HS-27A (cell line): Measurements from ENCODE around the gene ZNF423.

Experiments used
- DNase-seq: peaks from one replicate; pipeline ENCODE4 v3.0.0-alpha.2; 2012; ENCODE audit warnings: low read depth, missing footprints

Gene ZNF423

DNA sequence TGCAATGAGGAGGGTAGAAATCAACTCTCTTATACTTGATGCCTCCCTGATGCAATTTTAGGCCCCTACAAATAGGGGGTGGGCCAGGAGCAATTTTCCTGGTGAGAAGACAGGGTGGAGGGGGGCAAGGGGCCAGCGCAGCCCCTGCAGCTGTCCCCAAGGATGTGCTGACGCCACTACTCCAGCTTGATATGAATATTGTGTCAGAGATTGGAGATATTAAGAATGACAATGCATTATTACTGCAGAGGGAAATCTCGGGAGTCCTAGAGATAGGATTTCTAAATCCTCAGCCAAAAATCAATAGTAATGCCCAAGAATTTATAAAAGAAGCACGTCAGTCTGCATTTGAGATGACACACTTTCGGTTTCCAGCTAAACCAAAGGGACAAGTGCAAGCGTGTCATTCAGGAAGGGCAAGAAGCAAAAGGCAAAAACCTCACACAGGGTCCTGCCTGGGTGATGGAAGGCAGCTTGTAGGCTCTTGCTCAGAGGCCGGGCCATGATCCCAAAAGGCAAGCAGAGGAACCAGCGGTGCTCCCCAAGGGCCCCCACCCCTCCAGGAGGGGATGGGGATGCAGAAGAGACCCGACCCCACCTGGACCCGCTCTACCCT lies 303.5 kb downstream of the ZNF423 start:
- no peak for DNase-seq

DNA sequence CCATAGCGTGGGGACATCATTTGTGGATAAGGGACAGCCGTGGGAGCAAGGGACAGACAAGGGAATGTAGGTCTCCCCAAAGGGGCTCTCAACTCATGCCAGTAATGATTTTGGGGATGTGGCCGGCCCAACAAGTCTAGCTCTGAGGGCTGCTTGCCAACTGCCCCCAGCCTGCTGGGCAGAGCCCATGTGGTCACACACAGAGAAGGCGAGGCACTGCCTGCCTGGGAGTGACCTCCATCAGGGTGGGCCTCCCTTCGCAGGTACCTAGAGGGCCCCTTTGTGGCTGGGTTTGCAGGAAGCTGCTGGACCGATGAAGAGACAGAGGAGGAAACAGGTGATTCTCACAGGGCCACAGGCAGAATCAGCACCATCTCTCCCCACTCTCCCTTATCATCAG lies 305.2 kb downstream of the ZNF423 start:
- no peak for DNase-seq

DNA sequence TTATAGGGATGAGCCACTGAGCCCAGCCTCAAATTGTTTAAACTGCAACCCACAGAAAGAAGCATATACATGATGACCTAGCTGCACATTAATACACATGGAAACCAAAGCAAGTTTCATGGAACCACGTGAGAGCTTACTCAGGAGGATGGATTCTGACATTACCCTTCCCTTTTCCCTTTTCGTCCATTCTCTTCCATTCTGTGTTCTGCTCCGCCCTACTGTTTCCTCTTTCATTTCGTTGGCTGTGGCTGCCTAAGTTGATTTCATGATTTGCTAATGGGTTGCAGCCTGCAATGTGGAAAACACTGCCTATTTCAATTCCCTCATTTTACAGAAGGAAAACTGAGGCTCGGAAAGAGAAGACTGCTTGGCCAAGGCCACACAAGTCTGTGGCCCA lies 305.8 kb downstream of the ZNF423 start:
- DNase-seq = no peak

DNA sequence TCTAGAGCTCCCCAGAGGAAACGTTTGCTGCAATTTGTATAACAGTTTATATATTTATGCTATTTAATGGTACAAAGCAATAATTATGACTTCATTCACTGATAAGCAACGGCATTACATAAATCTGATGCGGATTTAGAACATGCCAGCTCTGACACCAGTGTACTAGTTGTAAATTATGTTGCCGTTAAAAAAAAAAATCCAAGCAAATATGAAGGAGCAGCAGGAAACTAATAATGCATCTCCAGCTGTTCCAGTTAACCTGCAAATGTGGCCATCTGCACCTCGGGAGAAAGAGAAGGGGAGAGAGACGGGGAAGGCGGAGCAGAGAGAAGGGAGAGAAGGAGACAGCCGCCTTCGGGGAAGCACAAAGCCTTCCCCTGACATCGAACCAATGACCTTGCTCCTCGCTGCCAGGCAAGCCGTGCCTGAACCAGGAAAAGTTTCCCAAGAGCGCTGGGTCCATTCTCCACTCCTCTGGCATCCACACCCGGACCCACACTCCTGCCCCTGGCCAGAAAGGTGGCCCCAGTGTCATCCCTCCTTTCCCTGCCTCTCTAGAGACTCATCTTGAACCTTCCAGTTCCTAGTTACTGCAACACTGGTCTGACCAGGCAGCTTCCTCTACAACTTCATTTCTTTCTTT lies 307.5 kb downstream of the ZNF423 start:
- no peak for DNase-seq

DNA sequence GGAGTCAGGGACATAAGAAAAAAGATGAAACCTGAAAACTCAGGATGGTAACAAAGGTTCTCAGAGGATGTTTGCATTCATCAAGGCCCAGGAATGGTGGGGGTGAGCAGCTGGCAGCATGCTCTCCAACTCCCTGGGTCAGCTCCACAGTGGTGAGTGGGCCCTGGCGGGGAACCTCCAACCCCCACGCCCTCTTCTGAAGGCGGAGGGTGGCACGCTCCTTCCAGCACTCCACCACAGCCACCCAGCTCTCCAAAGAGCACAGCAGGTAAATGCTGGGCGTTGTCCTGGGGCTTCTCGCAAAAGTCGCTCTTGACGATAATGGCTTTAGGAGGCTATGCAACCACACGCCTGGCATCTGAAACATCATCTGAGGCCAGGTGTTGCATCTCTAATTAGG lies 308.5 kb downstream of the ZNF423 start:
- no peak for DNase-seq

DNA sequence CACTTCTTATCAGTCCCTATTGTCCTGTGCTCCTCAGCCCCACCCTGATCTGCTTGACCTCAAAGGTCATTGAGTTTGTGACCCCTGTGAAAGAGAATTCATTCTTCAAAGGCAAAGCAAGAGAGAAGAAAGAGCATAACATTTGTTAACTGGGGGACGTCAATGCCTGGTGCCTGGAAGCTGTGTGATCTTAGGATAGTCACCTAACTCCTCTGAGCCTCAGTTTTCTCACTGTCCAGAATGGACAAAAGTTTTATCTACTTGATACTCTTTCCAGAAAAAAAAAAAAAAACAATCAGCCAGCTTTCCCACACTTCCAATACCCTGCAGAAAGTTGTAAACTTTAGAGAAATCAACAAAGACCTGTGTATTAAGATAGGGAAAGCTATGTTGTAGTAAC lies 309.2 kb downstream of the ZNF423 start:
- DNase-seq = no peak

DNA sequence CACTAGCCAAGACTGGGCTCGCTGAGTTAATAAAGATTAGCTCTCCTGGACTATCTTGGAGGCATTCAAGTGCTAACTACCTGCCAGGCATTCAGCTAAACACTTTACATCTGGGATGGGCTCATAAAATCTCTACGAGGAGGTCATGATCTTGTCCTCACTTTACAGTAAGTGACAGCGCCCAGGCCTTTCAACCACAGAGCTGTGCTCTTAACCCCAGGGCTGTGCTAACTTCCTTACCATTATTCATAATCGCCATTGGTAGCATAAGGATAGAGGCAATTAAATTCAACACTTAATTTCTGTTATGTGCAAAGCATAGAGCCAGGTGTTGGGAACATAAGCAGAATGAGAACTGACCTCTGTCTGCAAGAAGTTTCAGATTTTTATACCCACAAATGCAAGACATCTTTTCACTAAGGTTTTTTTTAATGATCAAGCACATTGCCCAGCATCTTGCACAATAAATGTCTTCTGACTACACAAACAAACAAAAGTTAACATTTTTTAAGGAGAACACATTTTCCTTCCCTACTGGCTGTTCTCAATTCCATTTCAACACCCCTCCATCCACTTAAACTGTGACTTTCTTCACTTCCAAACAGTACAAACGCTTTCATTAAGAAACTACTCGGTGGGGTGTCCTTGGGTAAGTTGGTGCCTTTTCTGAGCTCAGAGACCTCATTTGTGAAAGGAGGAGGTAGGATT lies 310.0 kb downstream of the ZNF423 start:
- no peak for DNase-seq

DNA sequence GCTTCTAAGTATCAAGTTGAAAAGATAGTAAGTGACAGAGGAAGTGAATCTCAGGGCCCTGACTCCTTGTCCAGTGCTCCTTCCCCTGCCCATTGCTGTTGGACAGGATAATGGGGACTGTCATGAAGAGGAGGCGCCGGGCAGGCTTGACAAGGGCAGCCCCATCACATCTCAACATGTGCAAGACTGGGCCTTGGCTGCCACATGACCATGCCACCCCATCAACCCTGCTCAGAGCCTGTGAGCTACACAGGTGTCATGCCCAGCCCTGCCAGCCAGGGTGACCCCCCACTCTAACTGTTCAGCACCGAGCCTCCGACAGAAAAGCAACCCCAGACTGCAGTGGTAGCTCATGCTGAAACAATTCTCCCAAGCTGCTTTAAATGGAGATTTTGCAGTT lies 310.7 kb downstream of the ZNF423 start:
- DNase-seq = no peak

DNA sequence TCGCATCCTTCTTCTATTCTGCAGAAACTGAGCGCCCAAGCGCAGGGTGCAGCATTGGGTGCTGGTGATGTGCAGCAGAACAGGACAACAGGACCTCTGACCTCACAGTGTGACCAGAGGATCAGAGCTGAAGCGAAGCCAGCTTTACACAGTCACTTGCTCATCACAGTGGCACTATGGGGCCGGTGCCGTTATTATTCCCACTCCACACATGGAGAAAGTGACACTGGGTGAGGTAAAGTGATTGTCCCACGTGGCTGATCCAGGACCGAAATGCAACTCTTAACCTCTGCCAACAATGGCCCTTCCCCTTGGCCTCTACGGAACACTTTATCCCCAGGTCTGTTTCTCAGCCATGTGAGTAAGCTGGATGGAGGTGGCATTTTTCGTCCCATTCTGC lies 311.1 kb downstream of the ZNF423 start:
- DNase-seq = no peak

DNA sequence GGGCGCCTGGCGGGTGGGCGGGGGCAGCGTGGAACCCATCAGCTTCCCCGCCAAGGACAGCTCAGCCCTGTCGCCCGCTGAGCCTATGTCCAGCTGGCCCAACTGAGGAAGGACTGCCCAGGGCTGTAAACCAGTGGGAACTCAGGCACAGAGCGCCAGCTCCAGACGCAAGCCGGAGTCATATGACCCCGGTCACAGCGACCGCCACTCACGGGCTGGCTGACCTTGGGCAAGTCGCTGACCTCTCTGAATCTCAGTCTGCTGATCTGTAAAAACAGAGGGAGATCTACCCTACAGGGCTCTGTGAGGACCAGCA lies 312.3 kb downstream of the ZNF423 start:
- DNase-seq = no peak

DNA sequence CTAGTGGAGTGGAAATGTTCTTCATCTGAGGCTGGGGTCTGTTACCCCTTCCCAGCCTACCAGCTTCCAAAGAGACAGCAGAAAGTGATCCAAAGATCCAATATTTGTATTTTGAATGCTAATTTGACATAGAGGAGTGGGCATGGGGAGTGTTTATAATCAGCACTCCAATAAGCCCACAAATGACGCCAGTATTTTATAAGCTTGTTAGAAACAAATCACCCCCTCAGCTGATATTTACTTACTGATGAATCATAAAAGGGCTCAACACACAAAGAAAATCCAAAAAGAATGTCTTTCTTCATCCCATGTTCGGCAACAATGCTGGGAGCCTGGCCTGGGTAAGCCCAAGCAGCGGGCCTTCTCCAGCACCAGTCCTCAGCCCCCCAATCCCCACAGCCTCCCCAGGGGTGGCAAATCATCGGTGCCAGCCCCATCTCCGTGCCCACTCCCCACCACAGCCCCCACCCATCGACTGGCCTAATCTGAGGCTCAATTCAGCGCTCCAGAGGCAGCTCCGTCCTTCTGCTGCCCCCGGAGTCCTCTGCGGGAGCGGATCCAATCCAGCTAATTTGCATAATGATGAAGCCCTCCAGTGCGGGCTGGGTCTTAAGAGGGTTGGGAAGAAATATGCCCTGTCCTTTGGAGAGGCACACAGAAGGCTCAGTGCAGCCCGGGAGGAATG lies 312.8 kb downstream of the ZNF423 start:
- no peak for DNase-seq

DNA sequence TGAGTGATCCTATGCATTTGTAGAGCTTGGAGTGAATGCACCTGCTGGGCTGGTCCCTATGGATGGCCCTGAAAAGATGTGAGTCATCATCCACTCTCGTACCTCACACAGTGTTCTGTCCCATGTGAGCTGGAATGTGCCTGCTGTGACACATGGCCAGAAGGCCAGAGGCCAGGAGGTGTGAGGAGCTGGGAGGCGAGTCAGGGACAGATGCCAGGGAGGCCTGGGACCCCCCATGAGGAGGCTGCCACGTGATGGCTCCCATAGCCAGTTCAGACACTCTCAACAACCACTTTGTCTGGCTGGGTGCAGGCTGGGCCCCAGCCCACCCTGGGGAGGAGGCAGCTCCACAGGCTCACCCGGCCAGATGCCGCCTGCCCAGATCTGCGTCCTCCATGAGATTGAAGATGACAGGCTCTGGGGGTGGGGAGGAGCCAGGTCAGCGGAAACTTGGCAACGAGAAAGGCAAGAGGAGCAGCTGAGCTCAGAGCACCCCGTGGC lies 313.5 kb downstream of the ZNF423 start:
- DNase-seq = no peak

DNA sequence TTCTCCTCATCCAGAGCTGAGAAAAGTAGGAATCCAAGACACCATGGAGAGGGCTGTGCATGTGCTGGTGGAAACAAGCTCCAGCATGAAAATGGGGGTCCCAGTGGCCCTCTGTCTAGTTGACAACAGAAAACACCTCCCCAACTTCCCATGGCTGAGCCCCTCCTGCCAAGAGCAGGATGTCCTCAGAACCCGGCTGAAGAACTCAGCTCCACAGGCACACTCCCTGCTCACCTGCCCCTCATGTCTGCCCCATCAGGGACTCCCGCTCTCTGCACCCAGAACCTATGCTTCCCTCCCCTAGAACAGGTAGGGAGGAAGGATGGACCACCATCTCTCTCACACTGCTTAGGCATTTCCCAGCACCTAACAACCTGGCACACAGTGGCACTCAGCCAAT lies 315.1 kb downstream of the ZNF423 start:
- no peak for DNase-seq

DNA sequence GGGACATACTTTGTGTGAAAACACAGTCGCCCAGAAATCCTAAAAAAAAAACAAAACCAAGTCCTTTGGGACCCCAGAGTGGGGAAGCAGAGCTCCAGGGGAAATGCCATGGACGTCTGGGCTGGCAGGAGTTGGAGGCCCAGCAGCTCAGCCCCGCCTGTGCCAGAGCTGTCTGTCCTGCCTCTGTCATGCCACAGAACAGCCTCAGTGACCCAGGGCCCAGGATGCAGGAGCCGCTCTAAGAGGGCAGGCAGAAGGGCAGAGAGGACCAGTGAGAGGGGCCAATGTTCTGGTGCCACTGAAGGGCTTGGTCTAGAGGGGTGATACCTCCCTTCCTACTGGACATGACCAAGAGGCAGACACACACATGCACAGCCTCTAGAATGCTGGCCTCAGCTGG lies 316.2 kb downstream of the ZNF423 start:
- DNase-seq = no peak

DNA sequence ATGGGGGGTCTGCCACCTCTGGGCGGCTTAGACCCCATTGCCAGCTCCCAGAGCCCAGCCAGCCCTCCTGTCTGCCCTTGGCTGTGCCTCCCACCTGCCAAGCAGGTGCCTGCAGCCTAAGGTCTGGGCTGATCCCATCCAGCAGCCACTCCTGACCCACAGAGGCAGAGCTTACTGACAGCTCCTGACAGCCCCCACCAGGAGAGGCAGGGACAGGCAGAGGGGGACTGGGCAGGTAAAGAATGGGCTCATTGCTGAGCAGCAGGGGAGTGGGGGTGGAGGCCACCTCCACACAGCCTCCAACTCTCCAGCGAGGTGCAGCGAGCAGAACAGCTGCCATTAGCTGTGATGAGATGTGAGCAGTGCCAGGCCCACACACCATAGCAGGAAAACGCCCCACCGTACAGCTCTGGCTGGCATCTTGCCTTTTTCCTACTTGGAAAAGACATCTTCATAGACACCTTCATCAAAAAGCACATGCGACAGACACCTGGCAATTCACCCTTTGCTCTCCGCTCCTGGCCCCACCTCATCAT lies 317.9 kb downstream of the ZNF423 start:
- DNase-seq = no peak

DNA sequence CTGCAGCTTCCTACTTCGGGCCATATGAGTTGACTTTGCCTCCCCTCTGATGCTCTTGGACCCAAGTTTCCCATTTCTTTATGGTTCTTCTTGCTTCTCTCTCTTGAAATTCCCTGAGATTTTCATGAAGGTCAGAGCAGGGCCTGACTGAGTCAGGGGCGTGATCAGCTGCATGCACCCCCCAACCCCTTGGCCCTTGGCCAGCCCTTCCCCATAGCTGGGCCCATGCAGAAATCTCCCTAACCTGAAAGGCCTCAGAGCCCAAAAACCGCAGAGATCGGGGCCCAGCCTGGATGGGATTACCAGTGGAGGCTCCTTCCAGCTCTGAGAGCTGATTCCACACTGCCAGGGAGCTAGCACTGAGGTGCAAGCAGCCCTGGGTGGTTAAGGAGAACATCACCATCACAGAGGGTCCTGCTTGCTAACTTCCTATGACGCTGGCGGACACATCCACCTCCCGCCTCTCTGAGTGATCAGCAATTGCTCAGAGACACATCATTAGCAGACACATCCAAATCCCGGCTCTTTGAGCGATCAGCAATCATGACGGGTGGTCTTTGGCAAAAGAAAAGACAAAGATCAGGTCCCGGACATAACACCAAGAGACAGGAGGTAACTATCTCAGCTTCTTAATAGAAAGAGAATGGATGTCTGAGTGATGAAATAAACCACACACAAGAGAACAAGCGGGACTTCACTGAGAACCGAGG lies 320.9 kb downstream of the ZNF423 start:
- no peak for DNase-seq

DNA sequence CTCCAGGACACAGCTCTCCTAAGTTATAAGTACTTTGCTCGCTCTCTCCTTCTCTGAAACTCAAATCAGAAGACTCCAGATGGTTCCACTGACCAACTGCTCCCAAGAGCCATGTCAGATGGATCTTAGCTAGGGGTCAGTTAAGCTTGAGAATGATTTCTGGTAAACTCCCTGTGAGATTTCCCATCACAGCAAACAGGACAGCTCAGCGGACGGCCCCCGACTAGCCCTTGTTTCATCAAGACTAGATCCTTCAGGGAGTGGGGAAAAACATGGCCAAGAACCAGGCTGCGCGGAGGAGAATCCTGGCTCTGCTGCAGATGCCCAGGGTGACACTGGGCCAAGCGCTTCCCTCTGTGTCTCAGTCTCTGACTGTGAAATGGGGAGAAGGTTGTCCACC lies 322.5 kb downstream of the ZNF423 start:
- no peak for DNase-seq

DNA sequence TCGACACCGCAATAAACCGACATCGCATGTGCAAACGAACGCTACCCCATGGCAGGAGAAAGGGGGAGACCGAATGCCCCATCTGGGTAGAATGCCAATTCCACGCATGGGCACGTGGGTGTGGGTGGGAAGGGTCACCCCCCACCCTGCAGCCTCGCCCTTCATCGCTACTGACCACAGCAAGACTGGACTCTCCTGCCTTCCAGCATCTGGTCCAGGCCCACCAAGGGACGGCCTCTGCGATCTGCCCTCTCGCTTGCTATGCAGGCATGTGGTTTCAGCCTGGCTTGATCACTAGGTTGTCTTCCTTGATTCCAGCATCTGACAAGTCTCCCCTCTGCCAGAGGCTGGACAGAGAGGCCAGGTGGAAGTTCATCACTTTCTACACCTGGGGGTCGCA lies 323.0 kb downstream of the ZNF423 start:
- no peak for DNase-seq

DNA sequence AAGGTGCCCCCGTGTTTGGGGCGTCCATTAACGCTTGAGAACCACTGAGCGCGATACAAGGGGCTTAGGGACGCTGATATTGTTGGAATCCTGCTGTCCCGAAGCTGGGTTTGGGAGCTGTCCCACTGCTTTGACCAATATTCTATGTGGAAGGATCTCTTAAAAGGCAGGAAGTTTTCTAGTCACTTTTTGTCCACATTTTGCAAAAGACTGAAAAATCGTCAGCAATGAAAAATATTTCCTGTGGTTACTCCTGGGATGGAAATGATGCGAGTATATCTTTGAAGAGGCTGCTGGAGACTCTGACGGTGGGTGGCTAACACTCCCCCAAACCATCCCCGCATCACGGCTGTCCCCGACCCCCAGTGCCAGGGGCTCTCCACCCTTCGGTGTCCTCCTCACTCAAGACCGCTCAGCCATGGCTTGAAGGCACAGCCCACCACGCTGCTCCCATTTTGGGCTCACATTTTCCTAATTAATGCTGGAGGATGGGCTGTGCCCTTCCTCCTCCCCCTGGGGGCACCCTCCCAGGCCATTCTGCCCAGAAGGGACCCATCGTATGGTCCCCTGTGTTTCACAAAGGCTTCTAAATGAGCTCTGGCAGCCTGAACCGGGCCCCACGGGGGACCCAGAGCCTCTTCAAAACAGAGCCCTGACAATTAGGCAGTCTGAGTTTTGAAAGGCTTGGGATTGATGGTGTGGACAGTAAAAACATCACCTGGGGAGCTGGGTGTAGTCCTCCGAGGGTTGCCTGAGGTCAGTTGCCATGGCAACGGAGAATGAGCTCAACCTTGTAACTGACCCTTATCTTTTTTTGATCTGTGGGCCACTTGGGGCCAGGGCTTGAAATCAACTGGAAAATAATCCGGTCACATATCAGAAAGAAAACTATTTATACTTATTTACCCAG lies 323.7 kb downstream of the ZNF423 start:
- no peak for DNase-seq

DNA sequence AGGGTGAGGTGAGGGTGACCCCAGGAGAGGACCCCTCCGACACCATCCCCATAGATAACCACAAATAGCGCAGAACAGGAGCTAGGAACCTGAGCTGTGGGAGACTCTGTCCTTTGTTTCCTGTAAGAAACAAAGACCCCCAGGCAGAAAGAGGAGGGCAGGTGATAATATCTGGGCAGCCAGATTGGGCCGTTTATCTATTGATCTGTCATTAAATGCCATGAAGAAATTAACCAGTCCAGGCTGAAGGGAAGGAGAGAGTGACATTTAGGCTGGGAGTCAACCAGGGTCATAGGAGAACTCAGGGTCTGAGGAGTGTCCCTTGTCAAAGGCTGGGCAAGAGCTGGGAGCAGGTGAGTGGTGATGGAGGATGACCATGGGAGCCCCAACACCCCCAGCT lies 324.5 kb downstream of the ZNF423 start:
- DNase-seq = no peak

DNA sequence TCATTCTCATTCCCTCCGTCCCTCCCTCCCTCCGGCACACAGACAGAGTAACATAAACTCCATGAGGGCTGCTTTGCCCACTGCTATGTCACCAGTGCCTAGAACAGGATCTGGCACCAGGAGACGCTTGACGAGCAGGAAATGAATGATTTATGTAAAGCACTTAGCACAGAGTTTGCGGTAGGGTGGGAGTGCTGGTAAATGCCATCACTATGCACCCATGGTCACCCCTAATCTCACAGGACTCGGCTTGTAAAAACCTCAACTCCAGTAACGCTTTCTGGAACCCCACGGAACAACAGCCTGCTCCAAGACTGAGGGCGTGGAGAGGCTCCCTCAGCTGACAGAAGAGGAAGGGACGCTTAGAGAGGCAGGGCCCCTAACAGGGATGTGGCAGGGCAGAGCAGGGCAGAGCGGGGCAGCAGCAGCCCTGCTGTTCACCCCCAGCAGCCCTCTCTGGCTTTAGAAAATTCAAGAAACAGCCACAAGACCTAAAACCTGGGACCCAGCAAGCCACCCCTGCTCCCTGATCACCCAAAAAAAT lies 325.4 kb downstream of the ZNF423 start:
- no peak for DNase-seq
